GM19372 (cell line): ENCODE data around the gene DNAI1.
"Not testable (repeated sequence)": the region's sequence is repeated elsewhere in the genome, so short reads cannot be mapped to it uniquely, and the experiment has no call there.

ENCODE experiments used
- ATAC-seq: cut with Tn5 transposase; IDR thresholded peaks from one replicate; pipeline ENCODE4 v1.9.1; 2021; ENCODE audit warnings: mild to moderate bottlenecking, low read depth, moderate library complexity; ENCODE audit not compliant: unreplicated experiment

Gene DNAI1

DNA sequence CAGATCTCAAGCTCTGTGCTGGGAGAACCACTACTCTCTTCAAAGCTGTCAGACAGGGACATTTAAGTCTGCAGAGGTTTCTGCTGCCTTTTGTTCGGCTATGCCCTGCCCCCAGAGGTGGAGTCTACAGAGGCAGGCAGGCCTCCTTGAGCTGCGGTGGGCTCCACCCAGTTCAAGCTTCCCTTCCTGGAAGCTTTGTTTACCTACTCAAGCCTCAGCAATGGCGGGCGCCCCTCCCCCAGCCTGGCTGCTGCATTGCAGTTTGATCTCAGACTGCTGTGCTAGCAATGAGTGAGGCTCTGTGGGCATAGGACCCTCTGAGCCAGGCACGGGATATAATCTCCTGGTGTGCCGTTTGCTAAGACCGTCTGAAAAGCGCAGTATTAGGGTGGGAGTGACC, 73.4 kb downstream of the DNAI1 start:
- not testable (repeated sequence) for ATAC-seq

DNA sequence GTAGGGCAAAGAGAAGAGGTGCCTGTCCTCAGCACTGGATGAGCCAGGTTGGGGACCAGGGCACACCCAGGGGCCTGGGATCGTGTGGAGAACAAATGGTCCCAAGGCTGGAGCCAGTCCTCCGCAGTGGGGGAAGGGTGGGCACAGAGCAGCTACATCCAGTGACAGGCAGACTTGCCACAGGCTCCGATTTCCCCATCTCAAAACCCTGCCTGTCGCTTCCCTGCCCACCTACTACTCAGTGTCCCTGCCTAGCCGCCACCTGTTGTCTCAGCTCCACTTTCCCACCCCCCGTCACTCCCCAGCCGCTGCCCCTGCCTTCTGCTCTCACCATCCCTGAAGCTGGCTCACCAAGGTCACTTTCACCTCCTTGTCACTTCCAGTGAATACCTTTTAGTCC, 78.1 kb downstream of the DNAI1 start:
- ATAC-seq, result no peak

DNA sequence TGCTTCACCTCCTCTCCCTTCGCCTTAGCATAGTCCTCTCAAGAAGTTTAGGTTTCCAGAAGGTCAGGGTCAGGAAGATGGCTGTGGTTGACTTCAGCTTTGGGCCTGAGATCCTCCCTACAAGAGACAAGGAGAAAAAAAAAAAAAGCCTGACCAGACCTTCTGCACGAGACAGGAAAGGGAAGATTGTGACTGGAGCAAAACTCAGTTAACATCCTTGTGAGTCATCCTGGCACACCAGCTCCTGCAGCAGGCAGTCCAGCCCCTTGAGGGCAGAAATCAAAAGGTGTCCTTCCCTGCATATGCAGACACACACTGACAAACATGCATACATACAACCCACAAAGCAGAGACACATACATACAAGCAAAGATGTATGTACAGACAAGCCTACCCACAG, 82.2 kb downstream of the DNAI1 start:
- no peak for ATAC-seq

DNA sequence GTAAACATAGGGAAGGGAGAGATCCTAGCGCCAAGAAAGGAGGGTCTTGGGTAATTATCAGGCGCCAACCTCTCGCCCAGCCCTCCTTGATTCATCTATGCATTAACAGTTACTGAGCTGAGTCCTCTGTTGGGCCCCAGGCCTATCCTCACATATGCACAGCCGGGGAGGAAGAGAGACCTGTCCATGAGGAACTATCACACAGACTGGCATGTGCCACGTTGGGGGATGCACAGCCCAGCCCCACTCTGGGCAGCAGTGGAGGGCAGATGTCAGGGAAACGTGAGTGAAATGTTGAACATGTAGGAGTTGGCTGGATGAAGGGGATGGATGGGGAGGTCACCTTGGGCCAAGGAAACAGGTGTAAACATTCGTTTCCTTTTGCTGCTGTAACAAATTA, 82.9 kb downstream of the DNAI1 start:
- ATAC-seq, result no peak

DNA sequence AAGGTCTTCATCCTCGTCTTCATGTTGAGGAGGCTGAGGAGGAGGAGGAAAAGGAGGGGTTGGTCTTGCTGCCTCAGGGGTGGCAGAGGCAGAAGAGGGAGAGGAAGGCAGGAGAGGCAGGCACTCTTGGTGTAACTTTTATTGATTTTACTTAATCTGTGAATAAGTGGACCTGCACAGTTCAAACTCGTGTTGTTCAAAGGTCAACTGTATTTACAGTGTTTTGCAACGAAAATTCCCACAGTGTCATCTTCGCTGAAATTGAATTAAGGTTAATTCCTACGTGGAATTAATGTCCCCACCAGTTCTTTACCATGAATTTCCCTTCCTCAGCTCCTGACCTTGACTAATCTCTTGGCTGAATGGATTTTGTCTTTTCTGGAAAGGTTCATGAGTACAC, 85.4 kb downstream of the DNAI1 start:
- ATAC-seq, result no peak

- no peak for ATAC-seq
Observed at GRCh38 chr9:34545497-34545896, 86.9 kb downstream of the DNAI1 start.

DNA sequence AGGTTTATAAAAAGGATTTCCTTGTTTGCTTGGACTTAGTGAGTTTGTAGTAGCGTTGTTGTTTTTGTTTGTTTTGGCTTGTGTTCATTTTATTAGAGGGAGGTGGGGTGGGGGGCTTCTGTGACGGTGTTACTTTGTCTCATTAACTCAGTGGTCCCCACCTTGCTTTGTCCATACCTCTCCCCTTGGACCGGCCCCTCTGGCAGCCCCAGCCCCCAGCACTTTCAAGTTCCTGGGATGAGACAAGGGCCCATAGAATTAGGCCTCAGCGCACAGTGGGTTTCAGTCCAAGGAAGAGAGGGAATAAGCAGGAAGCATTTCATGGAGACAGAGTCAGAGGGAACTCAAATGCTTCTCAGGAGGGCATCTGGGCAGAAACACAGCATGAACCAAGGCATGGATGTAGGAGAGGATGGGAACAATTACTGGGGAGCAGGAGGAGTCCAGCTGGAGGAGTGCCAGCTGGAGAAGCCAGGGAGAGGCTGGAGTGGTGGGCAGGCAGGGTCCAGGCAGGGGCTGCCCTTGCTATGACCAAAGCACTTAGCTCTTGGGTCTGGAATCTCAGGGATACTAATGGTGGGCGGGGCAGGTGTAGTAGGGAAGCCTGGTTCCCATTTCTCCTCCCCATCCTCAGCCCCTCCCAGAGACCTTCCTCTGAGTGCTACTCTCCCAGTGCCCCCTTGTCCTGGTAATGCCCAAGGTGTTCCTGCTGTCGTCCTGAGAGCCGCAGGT, 87.7 kb downstream of the DNAI1 start:
- no peak for ATAC-seq

DNA sequence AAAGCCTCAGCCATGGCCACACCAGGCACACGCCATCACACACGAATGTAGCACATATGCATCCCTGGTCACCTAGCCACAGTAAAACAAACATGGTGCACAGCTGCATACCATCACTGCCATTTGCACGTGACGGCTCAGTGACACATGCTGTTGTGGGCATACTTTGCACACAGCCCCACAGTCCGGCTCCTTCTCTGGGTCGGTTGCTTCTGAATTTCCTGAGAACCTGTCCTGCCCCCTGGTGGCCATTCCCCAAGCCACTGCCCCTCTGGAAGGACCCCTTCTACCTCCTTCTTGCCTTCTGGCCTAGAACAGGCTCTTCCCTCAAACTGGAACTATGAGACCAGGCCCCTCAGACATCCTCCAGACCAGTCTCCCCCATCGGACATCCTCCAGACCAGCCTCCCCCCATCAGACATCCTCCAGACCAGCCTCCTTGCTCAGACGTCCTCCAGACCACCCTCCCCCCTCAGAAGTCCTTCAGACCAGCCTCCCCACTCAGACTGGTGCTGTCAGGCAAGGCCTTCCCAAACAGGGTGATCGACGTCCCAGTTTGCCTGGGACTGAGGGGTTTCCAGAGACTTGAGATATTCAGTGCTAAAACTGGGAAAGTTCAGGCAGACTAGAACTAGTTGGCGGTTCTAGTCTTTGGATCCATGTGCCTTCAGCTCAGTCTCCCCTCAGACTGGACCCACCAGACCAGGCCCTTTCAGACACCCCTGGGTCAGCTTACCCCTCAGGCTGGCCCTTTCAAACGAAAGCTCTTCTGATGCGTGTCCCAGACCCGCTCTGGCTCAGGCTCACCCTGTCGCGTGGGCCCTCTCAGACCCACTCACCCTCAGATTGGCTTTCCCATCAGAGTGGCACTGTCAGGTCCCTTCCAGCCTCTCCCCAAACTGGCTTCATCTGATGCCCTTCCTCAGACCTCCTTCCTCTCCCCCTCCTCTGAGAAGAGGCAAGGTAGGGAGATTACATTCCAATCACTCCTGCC, 88.5 kb downstream of the DNAI1 start:
- ATAC-seq, result no peak

DNA sequence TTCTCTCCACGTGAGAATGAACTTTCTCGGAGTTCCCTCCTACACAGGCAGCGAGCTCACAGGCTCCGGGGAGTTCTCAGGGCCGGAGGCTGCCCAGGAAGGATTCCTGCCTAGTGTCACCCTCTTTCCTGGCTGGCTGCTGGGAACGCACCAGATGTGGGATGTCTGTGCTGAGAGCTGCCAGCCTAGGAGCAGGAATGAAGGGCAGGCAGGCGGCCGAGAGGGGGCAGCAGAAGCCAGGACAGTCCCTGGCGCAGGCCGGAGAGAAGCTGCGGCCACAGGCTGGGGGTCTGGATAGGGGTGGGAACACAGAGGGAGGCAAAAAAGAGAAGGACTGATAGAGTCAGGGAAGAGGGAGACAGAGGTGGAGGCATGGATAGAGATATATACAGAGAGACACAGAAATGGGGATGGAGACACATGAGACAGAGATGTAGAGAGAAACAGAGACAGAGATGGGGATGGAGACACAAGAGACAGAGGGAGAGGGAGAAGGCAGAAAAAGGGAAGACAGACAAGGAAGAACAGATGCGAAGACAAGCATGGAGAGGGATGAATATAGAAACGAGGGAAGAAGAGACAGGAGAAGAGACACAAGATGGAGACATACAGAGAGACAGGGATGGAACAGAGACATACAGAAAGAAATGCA, 89.5 kb downstream of the DNAI1 start:
- ATAC-seq, result no peak

- ATAC-seq, result no peak
Observed at GRCh38 chr9:34549407-34549732, 90.8 kb downstream of the DNAI1 start.

- no peak for ATAC-seq
Observed at GRCh38 chr9:34550016-34550680, 91.5 kb downstream of the DNAI1 start.

DNA sequence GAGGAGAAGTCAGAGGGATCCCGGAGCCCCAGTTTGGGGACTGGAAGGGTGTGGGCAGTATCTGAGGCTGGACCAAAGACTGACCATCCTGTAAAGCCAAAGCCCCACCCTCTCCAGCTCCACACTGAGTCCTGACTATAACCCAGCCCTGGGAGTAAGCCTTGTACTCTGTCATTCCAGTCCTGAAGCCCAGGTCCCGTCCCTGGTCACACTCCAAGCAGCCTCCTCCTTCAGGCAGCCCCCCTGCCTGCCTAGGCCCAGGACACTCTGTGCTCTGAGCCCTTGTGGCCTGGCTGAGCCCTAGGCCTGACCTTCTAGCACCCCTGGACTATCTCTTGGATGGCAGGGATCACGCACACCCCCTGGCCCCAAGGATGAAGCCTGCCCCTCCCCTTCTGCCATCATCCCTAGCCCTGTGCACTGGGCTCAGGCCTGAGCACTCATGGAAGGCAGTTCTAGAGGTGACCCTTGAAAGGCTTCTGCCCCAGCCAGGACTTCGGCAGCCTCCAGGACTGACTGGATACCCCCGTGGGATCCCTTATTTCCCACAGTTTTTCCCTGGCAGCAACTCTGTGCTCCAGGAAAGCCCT, 92.2 kb downstream of the DNAI1 start:
- no peak for ATAC-seq

- ATAC-seq, result no peak
Observed at GRCh38 chr9:34551751-34552605, 93.4 kb downstream of the DNAI1 start.

- ATAC-seq, result no peak
Observed at GRCh38 chr9:34552606-34552981, 94.0 kb downstream of the DNAI1 start.

DNA sequence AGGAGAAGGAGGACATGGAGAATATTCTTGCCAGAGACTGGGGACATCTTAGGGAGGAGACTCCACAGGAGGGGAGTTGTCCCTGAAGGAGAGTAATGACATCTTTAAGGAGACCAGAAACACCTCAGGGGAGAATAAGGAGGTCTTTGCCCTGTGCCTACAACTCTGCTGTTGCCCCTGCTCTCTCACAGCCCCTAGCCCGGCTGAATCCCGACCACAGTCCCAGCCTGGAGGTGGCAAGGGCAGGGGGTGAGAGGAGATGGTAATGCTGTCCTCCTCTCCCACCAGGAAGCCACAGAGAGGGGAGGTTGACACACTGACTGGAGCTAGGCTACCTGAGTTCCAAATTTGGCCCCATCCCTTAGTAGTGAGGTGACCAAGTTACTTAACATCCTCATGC, 94.4 kb downstream of the DNAI1 start:
- no peak for ATAC-seq

GRCh38 chr9:34553511-34554021, 95.0 kb downstream of the DNAI1 start:
- ATAC-seq, result no peak

- no peak for ATAC-seq
Observed at GRCh38 chr9:34554211-34555001, 95.8 kb downstream of the DNAI1 start.

DNA sequence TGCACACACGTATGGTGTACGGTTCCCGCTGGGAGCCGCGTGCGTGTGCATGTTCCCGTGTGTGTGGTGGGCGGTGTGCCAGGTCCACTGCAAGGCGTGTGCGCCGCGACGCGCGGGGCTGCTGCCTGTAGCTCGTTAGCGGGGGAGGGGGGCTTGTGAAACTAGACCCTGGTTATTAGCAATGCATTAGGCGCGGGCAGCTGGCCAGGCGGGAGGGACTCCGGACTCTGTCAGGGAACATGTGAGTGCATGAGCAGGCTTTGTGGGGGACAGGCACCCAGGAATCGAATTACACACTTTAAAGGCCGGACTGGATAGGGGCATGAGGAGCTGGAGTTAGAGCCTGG, 96.4 kb downstream of the DNAI1 start:
- no peak for ATAC-seq

DNA sequence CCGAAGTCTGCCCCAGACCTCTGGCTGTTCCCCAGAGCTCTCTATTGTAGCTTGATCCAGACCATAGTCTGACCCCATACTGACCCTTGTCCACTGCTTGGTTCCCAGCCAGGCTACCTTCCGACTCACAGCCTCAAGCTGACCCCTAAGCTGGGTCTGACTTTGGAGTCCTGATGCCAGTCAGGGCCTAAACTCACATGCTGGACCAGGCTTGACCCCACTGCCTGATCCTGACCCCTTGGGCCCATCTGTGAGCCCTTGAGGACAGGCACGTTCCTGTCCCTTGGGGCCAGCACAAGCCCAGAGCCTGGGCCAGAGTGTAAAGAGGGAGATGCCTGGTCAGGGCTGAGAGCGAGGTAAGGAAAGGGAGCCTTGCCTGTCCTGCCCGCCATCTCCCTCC, 96.9 kb downstream of the DNAI1 start:
- no peak for ATAC-seq
